ENCODE results near the gene SLC12A4. TPM values are rescaled to one million over a fixed set of nuclear protein-coding genes. Genes with fewer than 3 reads are reported as not detected.

Gene SLC12A4
- total RNA-seq, 2 experiments from 2014 or later: 15.1 to 17.7 TPM

- Histone ChIP-seq H3K36me3 (ENCODE audit: insufficient read depth, low read length) (no peaks in the 10 kb centered on the region), H3K4me1 (ENCODE audit: insufficient read depth, low read length) (peaks cover 25% of the 10 kb centered on the region), H3K27me3 (ENCODE audit: control insufficient read depth in 1 of 2, insufficient read depth in 2 of 2, low read length in 2 of 2) (no peaks in the 10 kb centered on the region), H3K9me3 (ENCODE audit: control insufficient read depth in 1 of 2, insufficient read depth in 1 of 2, low read length in 2 of 2) (no peaks in the 10 kb centered on the region), H3K4me3 (ENCODE audit: low read length) (peak overlapping the region; percentile 66), H3K27ac (ENCODE audit: low read depth in 1 of 2, low read length in 2 of 2) (no peak overlapping the region)
- peak; percentile 43 for ATAC-seq (ENCODE audit: poor library complexity)
- H3K27ac Mint-ChIP-seq: peak overlapping the region; percentile 78
- peak overlapping the region; percentile 94 for H3K4me3 Mint-ChIP-seq
- intact Hi-C loops (cut with DNase I, micrococcal nuclease): loop anchor here in 1 of 2 experiments (2.0 kb wide), 2 partner anchors 13 to 33 kb away; partner anchors contain the start of gene PSMB10
- POLR2A ChIA-PET: interaction anchor here (0.7 to 4.9 kb wide), 7 partner anchors 13 to 115 kb away, joined by 3 to 36 read pairs (median 3); partner anchors contain the start of genes CTRL, NFATC3 and PSMB10
- peak in 3 of 14 experiments; percentile 31 to 62 (median 60) for DNase-seq
- CTCF ChIA-PET: interaction anchor here (1.0 to 1.3 kb wide), 3 partner anchors 72 to 153 kb away, joined by 3 read pairs; no protein-coding TSS in a partner anchor
- peaks cover 24% of the 10 kb centered on the region for H3K4me1 Mint-ChIP-seq (ENCODE audit: low read depth)
- H3K36me3 Mint-ChIP-seq (ENCODE audit: low read depth): peaks cover 5% of the 10 kb centered on the region
- TF ChIP-seq CTCF (IDR thresholded peaks at IDR 0.05): no peak
- no peaks in the 10 kb centered on the region for H3K9me3 Mint-ChIP-seq
- H3K27me3 Mint-ChIP-seq: no peaks in the 10 kb centered on the region
Observed at GRCh38 chr16:67969254-67970039, 1.0 kb upstream of the SLC12A4 start.

GRCh38 chr16:67967958-67968399 lies 458 bp downstream of the SLC12A4 start:
- H3K36me3 Mint-ChIP-seq (ENCODE audit: low read depth): peaks cover 5% of the 10 kb centered on the region
- POLR2A ChIA-PET: interaction anchor here (0.8 to 4.9 kb wide), 5 partner anchors 31 to 95 kb away, joined by 3 to 36 read pairs (median 3); partner anchors contain the start of genes CTRL, EDC4 and PSMB10

More at GRCh38 chr16:67967958-67968399, 458 bp downstream of the SLC12A4 start:
- Mint-ChIP-seq H3K27me3 (no peaks in the 10 kb centered on the region), H3K4me1 (ENCODE audit: low read depth) (peaks cover 24% of the 10 kb centered on the region), H3K9me3 (no peaks in the 10 kb centered on the region), H3K27ac (peak overlapping the region; percentile 83), H3K4me3 (peak overlapping the region; percentile 98)
- Histone ChIP-seq H3K27me3 (ENCODE audit: control insufficient read depth in 1 of 2, insufficient read depth in 2 of 2, low read length in 2 of 2) (no peaks in the 10 kb centered on the region), H3K4me3 (ENCODE audit: low read length) (peak overlapping the region; percentile 66), H3K9me3 (ENCODE audit: control insufficient read depth in 1 of 2, insufficient read depth in 1 of 2, low read length in 2 of 2) (no peaks in the 10 kb centered on the region), H3K27ac (ENCODE audit: low read depth in 1 of 2, low read length in 2 of 2) (no peak overlapping the region), H3K36me3 (ENCODE audit: insufficient read depth, low read length) (no peaks in the 10 kb centered on the region), H3K4me1 (ENCODE audit: insufficient read depth, low read length) (peaks cover 25% of the 10 kb centered on the region)
- peak; percentile 13 for ATAC-seq (ENCODE audit: poor library complexity)
- DNase-seq: peak in 5 of 14 experiments; percentile 12 to 58 (median 40)
- no peak for TF ChIP-seq CTCF (IDR thresholded peaks at IDR 0.05)
- CTCF ChIA-PET: interaction anchor here (0.8 to 1.3 kb wide), 2 partner anchors 26 to 55 kb away, joined by 3 to 4 read pairs; partner anchors contain the start of genes DDX28 and DUS2
- intact Hi-C loops (cut with DNase I, micrococcal nuclease): loop anchor here (1.0 to 2.0 kb wide), 4 partner anchors 15 to 32 kb away; partner anchors contain the start of gene PSMB10 (in 2 of the 2)
